Neural cell (in vitro differentiated cells): Measurements from ENCODE around the gene C11orf42.

Source experiments
- MXI1 ChIP-seq: fragments of 450-650 bp; conservative IDR thresholded peaks from 2 replicates; pipeline ENCODE4 v1.6.1; 2014; ENCODE audit warnings: antibody characterized with exemption, mild to moderate bottlenecking; ENCODE audit not compliant: poor library complexity, severe bottlenecking
- POLR2AphosphoS5 ChIP-seq: IDR thresholded peaks from 2 replicates; pipeline ENCODE4 v1.6.1; 2012
- TAF1 ChIP-seq: IDR thresholded peaks from 2 replicates; pipeline ENCODE4 v1.6.1; 2012; ENCODE audit warnings: low read depth
- TF ChIP-seq, protein P1 (sequence below): fragments of 450-650 bp; IDR thresholded peaks from 2 replicates; pipeline ENCODE4 v1.5.1; 2014; ENCODE audit warnings: antibody characterized with exemption, mild to moderate bottlenecking, moderate library complexity; ENCODE audit not compliant: poor library complexity, severe bottlenecking
- TF ChIP-seq, protein P2 (sequence below): IDR thresholded peaks from 2 replicates; pipeline ENCODE4 v1.6.1; 2012; ENCODE audit warnings: borderline replicate concordance

DNA sequence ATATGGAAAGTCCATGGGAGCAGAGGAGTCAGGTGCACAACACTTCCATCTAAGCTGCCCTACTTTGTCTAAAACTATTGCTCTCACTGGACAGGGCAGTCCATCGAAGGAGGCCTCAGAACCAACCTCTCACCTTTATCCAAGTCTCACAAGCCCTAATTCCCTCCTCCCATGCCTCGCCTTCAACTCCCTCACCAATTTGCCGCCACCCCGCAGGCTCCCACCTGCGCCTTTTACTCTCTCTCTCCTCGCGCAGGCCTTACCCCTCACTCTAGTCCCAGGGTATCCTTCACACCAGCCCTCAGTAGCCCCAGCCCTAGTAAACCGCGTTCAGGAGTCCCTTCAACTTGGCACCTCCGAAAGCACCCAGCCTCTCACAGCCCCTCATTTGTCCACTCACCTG lies 28.6 kb downstream of the C11orf42 start:
- TF ChIP-seq, protein P1, sequence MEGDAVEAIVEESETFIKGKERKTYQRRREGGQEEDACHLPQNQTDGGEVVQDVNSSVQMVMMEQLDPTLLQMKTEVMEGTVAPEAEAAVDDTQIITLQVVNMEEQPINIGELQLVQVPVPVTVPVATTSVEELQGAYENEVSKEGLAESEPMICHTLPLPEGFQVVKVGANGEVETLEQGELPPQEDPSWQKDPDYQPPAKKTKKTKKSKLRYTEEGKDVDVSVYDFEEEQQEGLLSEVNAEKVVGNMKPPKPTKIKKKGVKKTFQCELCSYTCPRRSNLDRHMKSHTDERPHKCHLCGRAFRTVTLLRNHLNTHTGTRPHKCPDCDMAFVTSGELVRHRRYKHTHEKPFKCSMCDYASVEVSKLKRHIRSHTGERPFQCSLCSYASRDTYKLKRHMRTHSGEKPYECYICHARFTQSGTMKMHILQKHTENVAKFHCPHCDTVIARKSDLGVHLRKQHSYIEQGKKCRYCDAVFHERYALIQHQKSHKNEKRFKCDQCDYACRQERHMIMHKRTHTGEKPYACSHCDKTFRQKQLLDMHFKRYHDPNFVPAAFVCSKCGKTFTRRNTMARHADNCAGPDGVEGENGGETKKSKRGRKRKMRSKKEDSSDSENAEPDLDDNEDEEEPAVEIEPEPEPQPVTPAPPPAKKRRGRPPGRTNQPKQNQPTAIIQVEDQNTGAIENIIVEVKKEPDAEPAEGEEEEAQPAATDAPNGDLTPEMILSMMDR: no peak
- TF ChIP-seq, protein P2, sequence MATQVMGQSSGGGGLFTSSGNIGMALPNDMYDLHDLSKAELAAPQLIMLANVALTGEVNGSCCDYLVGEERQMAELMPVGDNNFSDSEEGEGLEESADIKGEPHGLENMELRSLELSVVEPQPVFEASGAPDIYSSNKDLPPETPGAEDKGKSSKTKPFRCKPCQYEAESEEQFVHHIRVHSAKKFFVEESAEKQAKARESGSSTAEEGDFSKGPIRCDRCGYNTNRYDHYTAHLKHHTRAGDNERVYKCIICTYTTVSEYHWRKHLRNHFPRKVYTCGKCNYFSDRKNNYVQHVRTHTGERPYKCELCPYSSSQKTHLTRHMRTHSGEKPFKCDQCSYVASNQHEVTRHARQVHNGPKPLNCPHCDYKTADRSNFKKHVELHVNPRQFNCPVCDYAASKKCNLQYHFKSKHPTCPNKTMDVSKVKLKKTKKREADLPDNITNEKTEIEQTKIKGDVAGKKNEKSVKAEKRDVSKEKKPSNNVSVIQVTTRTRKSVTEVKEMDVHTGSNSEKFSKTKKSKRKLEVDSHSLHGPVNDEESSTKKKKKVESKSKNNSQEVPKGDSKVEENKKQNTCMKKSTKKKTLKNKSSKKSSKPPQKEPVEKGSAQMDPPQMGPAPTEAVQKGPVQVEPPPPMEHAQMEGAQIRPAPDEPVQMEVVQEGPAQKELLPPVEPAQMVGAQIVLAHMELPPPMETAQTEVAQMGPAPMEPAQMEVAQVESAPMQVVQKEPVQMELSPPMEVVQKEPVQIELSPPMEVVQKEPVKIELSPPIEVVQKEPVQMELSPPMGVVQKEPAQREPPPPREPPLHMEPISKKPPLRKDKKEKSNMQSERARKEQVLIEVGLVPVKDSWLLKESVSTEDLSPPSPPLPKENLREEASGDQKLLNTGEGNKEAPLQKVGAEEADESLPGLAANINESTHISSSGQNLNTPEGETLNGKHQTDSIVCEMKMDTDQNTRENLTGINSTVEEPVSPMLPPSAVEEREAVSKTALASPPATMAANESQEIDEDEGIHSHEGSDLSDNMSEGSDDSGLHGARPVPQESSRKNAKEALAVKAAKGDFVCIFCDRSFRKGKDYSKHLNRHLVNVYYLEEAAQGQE: no peak
- no peak for TF ChIP-seq MXI1
- no peak for TF ChIP-seq TAF1
- no peak for TF ChIP-seq POLR2AphosphoS5
